Left lung (tissue), 10 donors: ENCODE results near the gene CAMTA1. TPM values are rescaled to one million over a fixed set of nuclear protein-coding genes. Genes with fewer than 3 reads are reported as not detected.
A peak's percentile ranks its signal among the peaks of the same experiment; 100 is the strongest.

Experiments used
- ATAC-seq: fragments of 200-7000 bp; cut with Tn5 transposase; one replicate; pipeline ENCODE4 v1.9.1; 2020; ENCODE audit warnings: moderate library complexity
- DNase-seq, 4 donors: peaks; one replicate each; pipeline ENCODE4 v3.0.0-alpha.2; 2013 to 2020
- H3K27ac ChIP-seq, 2 donors: fragments of 200-600 bp; sonication (generic) in 1 of 2; one replicate each; pipeline versions ENCODE4 v1.5.0 to v1.8.0; 2020 to 2021
- H3K27me3 ChIP-seq, 2 donors: fragments of 200-600 bp; sonication (generic) in 1 of 2; one replicate each; pipeline versions ENCODE4 v1.5.0 to v1.8.0; 2020 to 2021
- H3K36me3 ChIP-seq, 2 donors: fragments of 200-600 bp; sonication (generic) in 1 of 2; one replicate each; pipeline versions ENCODE4 v1.5.0 to v1.8.0; 2020 to 2021
- H3K4me1 ChIP-seq, 2 donors: fragments of 200-600 bp; one replicate each; pipeline ENCODE4 v1.8.0; 2021
- H3K4me3 ChIP-seq, 2 donors: fragments of 200-600 bp; sonication (generic) in 1 of 2; one replicate each; pipeline versions ENCODE4 v1.5.0 to v1.8.0; 2020 to 2021; ENCODE audit warnings: mild to moderate bottlenecking in 1 of 2
- H3K9me3 ChIP-seq, 2 donors: fragments of 200-600 bp; sonication (generic) in 1 of 2; one replicate each; pipeline versions ENCODE4 v1.5.0 to v1.8.0; 2020 to 2021
- CTCF ChIP-seq, 2 donors: fragments of 200-600 bp; sonication (generic) in 1 of 2; IDR thresholded peaks; one replicate each; pipeline versions ENCODE4 v1.5.0 to v1.8.0; 2021; ENCODE audit warnings: antibody characterized with exemption in 2 of 2
- intact Hi-C, 2 donors: fragments of 100-400 bp; cut with DNase I; formaldehyde crosslinking; loops; one replicate each; pipeline versions ENCODE4 v1.11.2 to v1.14.2; 2022
- polyA plus RNA-seq, 6 donors: library from polyadenylated mRNA; unstranded; fragments of 120-200 nt; gene quantifications; one replicate each; pipeline ENCODE4 v1.2.1, GENCODE V29; 2013; ENCODE audit not compliant: insufficient read length in 6 of 6
- total RNA-seq, 2 donors: library from RNA; stranded (reverse); fragmentation: NEBNext Ultra II Directional; extraction: Animal tissue kit (Norgen Biotek cat#: 25700); gene quantifications; one replicate each; pipeline ENCODE4 v1.2.1, GENCODE V29; 2021
- donor health status: DM: no; HTN: yes; CAD: no.
- donor health status: DM: no; HTN: no; CAD: no.

The CAMTA1 gene
- total and polyA plus RNA-seq, 8 donors: 42.7 to 69.1 (median 49.4) TPM

DNA sequence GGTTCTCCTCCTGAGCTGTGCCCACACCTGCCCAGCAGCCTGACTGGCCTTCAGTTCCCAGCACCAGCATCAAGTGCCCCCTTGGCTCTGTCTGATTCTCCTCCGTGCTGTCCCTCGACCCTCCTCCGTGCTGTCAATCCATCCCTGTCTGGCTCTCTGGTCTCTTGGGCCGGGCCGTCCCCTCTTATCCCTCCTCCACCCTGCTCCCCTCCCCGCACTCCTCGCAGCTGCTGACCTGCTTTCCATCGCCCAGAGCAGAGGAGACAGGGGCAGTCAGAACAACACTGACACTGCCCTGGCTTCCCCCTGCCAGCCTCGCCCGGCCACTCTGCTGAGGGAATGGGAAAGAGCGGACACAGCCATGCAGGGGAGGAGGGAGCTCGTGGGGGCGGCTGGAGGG is 267.4 kb downstream of the CAMTA1 start:
- no peak for ATAC-seq

GRCh38 chr1:7060745-7061144 is 275.5 kb downstream of the CAMTA1 start:
- H3K9me3 ChIP-seq: no peaks in the 10 kb centered on the region
- no peaks in the 10 kb centered on the region for H3K4me1 ChIP-seq
- no peak overlapping the region for H3K27ac ChIP-seq
- no peaks in the 10 kb centered on the region for H3K36me3 ChIP-seq
- intact Hi-C loops: no loop called here
- no peaks in the 10 kb centered on the region for H3K27me3 ChIP-seq
- no peak for TF ChIP-seq CTCF (IDR thresholded peaks at IDR 0.05)
- no peak for ATAC-seq
- H3K4me3 ChIP-seq: no peak overlapping the region
- peak in 1 of 4 donors; percentile 24 for DNase-seq

More for the DNA sequence above, 267.4 kb downstream of the CAMTA1 start:
- Histone ChIP-seq H3K36me3 (no peaks in the 10 kb centered on the region), H3K27me3 (peaks cover 0 to 29% of the 10 kb centered on the region in 2 donors), H3K4me1 (no peaks in the 10 kb centered on the region), H3K9me3 (peaks cover 0 to 6% of the 10 kb centered on the region in 2 donors), H3K4me3 (no peak overlapping the region), H3K27ac (no peak overlapping the region)
- no peak for DNase-seq
- intact Hi-C loops: no loop called here
- TF ChIP-seq CTCF (IDR thresholded peaks at IDR 0.05): no peak

- Histone ChIP-seq H3K27ac (no peak overlapping the region), H3K36me3 (no peaks in the 10 kb centered on the region), H3K4me1 (no peaks in the 10 kb centered on the region), H3K27me3 (no peaks in the 10 kb centered on the region), H3K9me3 (no peaks in the 10 kb centered on the region), H3K4me3 (no peak overlapping the region)
- no peak for DNase-seq
- intact Hi-C loops: no loop called here
- no peak for TF ChIP-seq CTCF (IDR thresholded peaks at IDR 0.05)
- ATAC-seq: no peak
These were observed 277.2 kb downstream of the CAMTA1 start for GRCh38 chr1:7062346-7063061.

- intact Hi-C loops: no loop called here
- Histone ChIP-seq H3K4me1 (no peaks in the 10 kb centered on the region), H3K4me3 (no peak overlapping the region), H3K27ac (no peak overlapping the region), H3K9me3 (no peaks in the 10 kb centered on the region), H3K27me3 (peaks cover 0 to 6% of the 10 kb centered on the region in 2 donors), H3K36me3 (no peaks in the 10 kb centered on the region)
- DNase-seq: no peak
- no peak for ATAC-seq
- no peak for TF ChIP-seq CTCF (IDR thresholded peaks at IDR 0.05)
These were observed 278.7 kb downstream of the CAMTA1 start for GRCh38 chr1:7063981-7064380.

DNA sequence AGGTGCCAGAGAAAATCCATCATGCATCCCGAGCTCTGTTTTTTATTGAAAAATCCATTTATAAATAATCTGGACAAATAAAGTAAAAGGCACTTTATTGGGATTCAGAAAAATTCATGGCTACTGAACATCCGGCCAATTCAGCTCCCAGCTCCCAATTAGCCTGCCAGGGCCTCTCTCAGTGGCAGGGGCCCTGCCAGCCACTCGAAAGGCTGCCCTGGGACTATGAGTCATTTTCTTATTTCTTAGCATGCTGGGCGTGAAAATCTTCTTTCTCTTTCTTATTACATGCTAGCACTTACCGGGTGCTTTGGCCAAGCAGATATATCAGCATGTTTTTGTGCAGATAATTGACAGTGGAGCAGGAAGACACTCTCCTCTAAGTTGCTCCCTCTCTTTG is 283.3 kb downstream of the CAMTA1 start:
- Histone ChIP-seq H3K27ac (no peak overlapping the region), H3K36me3 (no peaks in the 10 kb centered on the region), H3K4me1 (peaks cover 0 to 5% of the 10 kb centered on the region in 2 donors), H3K9me3 (no peaks in the 10 kb centered on the region), H3K4me3 (no peak overlapping the region), H3K27me3 (peaks cover 10 to 25% of the 10 kb centered on the region in 2 donors)
- no peak for TF ChIP-seq CTCF (IDR thresholded peaks at IDR 0.05)
- ATAC-seq (no peak), DNase-seq (no peak)
- intact Hi-C loops: no loop called here
